CD14-positive monocyte (primary cell): Measurements from ENCODE around the gene BMPR1B. TPM values are rescaled to one million over a fixed set of nuclear protein-coding genes. Genes with fewer than 3 reads are reported as not detected.

Experiments used
- DNase-seq, 3 donors: peaks; one replicate each; pipeline ENCODE4 v3.0.0-alpha.2; 2011 to 2022
- H2AFZ ChIP-seq: 2 replicates; pipeline ENCODE4 v1.6.0; 2012; ENCODE audit warnings: mild to moderate bottlenecking, low read depth, low read length, inconsistent platforms; ENCODE audit not compliant: insufficient read depth, poor library complexity, severe bottlenecking
- H3K27ac ChIP-seq, 2 donors: 1 replicate in 1 of 2; 2 replicates in 1 of 2; pipeline ENCODE4 v1.5.1; 2012 to 2013; ENCODE audit warnings: low read length in 2 of 2, control low read depth in 1 of 2, inconsistent platforms in 1 of 2, low read depth in 1 of 2, mild to moderate bottlenecking in 1 of 2
- H3K27me3 ChIP-seq, 2 donors: one replicate each; pipeline versions ENCODE4 v1.6.0 to v1.6.1; 2011 to 2013; ENCODE audit warnings: low read length in 2 of 2; ENCODE audit not compliant: control insufficient read depth in 2 of 2, insufficient read depth in 2 of 2
- H3K36me3 ChIP-seq, 2 donors: replicated peaks in 1 of 2; 1 replicate in 1 of 2; 2 replicates in 1 of 2; pipeline versions ENCODE4 v1.5.1 to v1.6.1; 2012 to 2013; ENCODE audit warnings: low read length in 2 of 2, control low read depth in 1 of 2, inconsistent platforms in 1 of 2, mild to moderate bottlenecking in 1 of 2; ENCODE audit not compliant: insufficient read depth in 2 of 2, control insufficient read depth in 1 of 2
- H3K4me1 ChIP-seq, 2 donors: 1 replicate in 1 of 2; 2 replicates in 1 of 2; pipeline versions ENCODE4 v1.5.1 to v1.6.1; 2012 to 2013; ENCODE audit warnings: low read length in 2 of 2, control low read depth in 1 of 2, inconsistent platforms in 1 of 2, mild to moderate bottlenecking in 1 of 2, moderate library complexity in 1 of 2; ENCODE audit not compliant: insufficient read depth in 2 of 2, control insufficient read depth in 1 of 2
- H3K4me2 ChIP-seq: replicated peaks from 2 replicates; pipeline ENCODE3; 2012; ENCODE audit warnings: low read length, moderate library complexity, mild to moderate bottlenecking; ENCODE audit not compliant: poor library complexity, severe bottlenecking; ENCODE audit errors: extremely low read depth
- H3K4me3 ChIP-seq, 3 experiments: fragments of 200-600 bp in 1 of 3; sonication (generic) in 1 of 3; replicated peaks in 1 of 3; 1 replicate in 2 of 3; 2 replicates in 1 of 3; pipeline ENCODE4 v1.5.1; 2011 to 2013; ENCODE audit warnings: low read length in 3 of 3, mild to moderate bottlenecking in 3 of 3, control low read depth in 2 of 3, low read depth in 2 of 3, inconsistent platforms in 1 of 3, moderate library complexity in 1 of 3
- H3K79me2 ChIP-seq: 2 replicates; pipeline ENCODE4 v1.6.0; 2012; ENCODE audit warnings: mild to moderate bottlenecking, control low read depth, inconsistent platforms, low read length, moderate library complexity; ENCODE audit not compliant: insufficient read depth
- H3K9ac ChIP-seq: 2 replicates; pipeline ENCODE4 v1.6.0; 2017; ENCODE audit warnings: low read length, mild to moderate bottlenecking; ENCODE audit not compliant: insufficient read depth, poor library complexity, severe bottlenecking
- H3K9me3 ChIP-seq, 2 donors: replicated peaks in 1 of 2; 1 replicate in 1 of 2; 2 replicates in 1 of 2; pipeline versions ENCODE4 v1.5.1 to v1.6.1; 2012 to 2013; ENCODE audit warnings: low read length in 2 of 2, control low read depth in 1 of 2; ENCODE audit not compliant: control insufficient read depth in 1 of 2, insufficient read depth in 1 of 2
- H4K20me1 ChIP-seq: 2 replicates; pipeline ENCODE4 v1.6.0; 2012; ENCODE audit warnings: mild to moderate bottlenecking, low read length, control low read depth, moderate library complexity; ENCODE audit not compliant: insufficient read depth
- H3K27ac Mint-ChIP-seq, 7 donors: one replicate each; pipeline ENCODE4 v1.8.0; 2020; ENCODE audit warnings: mild to moderate bottlenecking in 7 of 7, mixed read lengths in 7 of 7, moderate library complexity in 6 of 7, inconsistent platforms in 2 of 7
- H3K27me3 Mint-ChIP-seq, 3 donors: one replicate each; pipeline ENCODE4 v1.8.0; 2021 to 2022; ENCODE audit warnings: low read depth in 3 of 3, mild to moderate bottlenecking in 3 of 3, mixed read lengths in 3 of 3, moderate library complexity in 3 of 3, inconsistent platforms in 1 of 3
- H3K36me3 Mint-ChIP-seq, 2 donors: one replicate each; pipeline ENCODE4 v1.8.0; 2020; ENCODE audit warnings: mixed read lengths in 2 of 2, inconsistent platforms in 1 of 2, mild to moderate bottlenecking in 1 of 2
- H3K4me1 Mint-ChIP-seq: one replicate; pipeline ENCODE4 v1.8.0; 2020; ENCODE audit warnings: mild to moderate bottlenecking, mixed read lengths
- H3K4me3 Mint-ChIP-seq, 2 donors: one replicate each; pipeline ENCODE4 v1.8.0; 2020; ENCODE audit warnings: mild to moderate bottlenecking in 2 of 2, mixed read lengths in 2 of 2, moderate library complexity in 1 of 2
- H3K9me3 Mint-ChIP-seq, 7 donors: one replicate each; pipeline ENCODE4 v1.8.0; 2020 to 2022; ENCODE audit warnings: mixed read lengths in 7 of 7, mild to moderate bottlenecking in 6 of 7, moderate library complexity in 6 of 7, inconsistent platforms in 2 of 7
- CTCF ChIP-seq: fragments of 200-600 bp; IDR thresholded peaks from one replicate; pipeline ENCODE4 v1.8.0; 2022; ENCODE audit warnings: antibody characterized with exemption, mild to moderate bottlenecking
- WGBS: methylation state at CpG from one replicate; pipeline ENCODE4 v1.1.5; 2013; ENCODE audit warnings: missing lambda C conversion rate; ENCODE audit not compliant: insufficient coverage; 5-methylcytosine and 5-hydroxymethylcytosine counted together
- intact Hi-C, 2 donors: fragments of 100-400 bp; cut with micrococcal nuclease; formaldehyde crosslinking; loops; one replicate each; pipeline versions ENCODE4 v1.15.0 to v1.15.1; 2023
- polyA plus RNA-seq, 3 donors: library from polyadenylated mRNA; depleted of rRNA in 1 of 3; unstranded in 2 of 3; stranded (reverse) in 1 of 3; fragments of 300-500 nt in 2 of 3; fragments of >200 nt in 1 of 3; fragmentation: Illumina TruSeq in 2 of 3; gene quantifications; 1 replicate in 2 of 3; 2 replicates in 1 of 3; pipeline ENCODE4 v1.2.3, GENCODE V29; 2012 to 2021

Gene BMPR1B
- polyA plus RNA-seq, 3 donors: not detected

- H3K9me3 ChIP-seq: no peaks in the 10 kb centered on the region
- Mint-ChIP-seq H3K9me3 (no peaks in the 10 kb centered on the region), H3K4me3 (no peak overlapping the region), H3K27me3 (peaks cover 0 to 3% (median 0%) of the 10 kb centered on the region in 3 donors), H3K36me3 (no peaks in the 10 kb centered on the region), H3K4me1 (peaks cover 4% of the 10 kb centered on the region), H3K27ac (peak overlapping the region in 1 of 7 donors; percentile 56)
- 82% methylated on average over 2 of the region's 4 CpGs for WGBS
- intact Hi-C loops: loop anchor here in 1 of 2 donors (10.0 kb wide), 1 partner anchor 1195 kb away; no protein-coding TSS in a partner anchor
- no peak for DNase-seq
- H3K36me3 ChIP-seq: no peaks in the 10 kb centered on the region
- no peak overlapping the region for H3K4me2 ChIP-seq
- no peaks in the 10 kb centered on the region for H3K79me2 ChIP-seq
- no peaks in the 10 kb centered on the region for H4K20me1 ChIP-seq
- H3K27ac ChIP-seq: no peak overlapping the region
- H3K27me3 ChIP-seq: no peaks in the 10 kb centered on the region
- no peak overlapping the region for H2AFZ ChIP-seq
- H3K4me1 ChIP-seq: no peaks in the 10 kb centered on the region
- H3K9ac ChIP-seq: no peak overlapping the region
- TF ChIP-seq CTCF: no peak
- no peak overlapping the region for H3K4me3 ChIP-seq
Observed at GRCh38 chr4:95159384-95159783, 401.6 kb downstream of the BMPR1B start.

- no peak for DNase-seq
- intact Hi-C loops: no loop called here
- no peak for TF ChIP-seq CTCF
- Mint-ChIP-seq H3K36me3 (no peaks in the 10 kb centered on the region), H3K27ac (no peak overlapping the region), H3K4me1 (no peaks in the 10 kb centered on the region), H3K27me3 (peaks cover 0 to 1% (median 0%) of the 10 kb centered on the region in 3 donors), H3K9me3 (no peaks in the 10 kb centered on the region), H3K4me3 (no peak overlapping the region)
- Histone ChIP-seq H3K9me3 (no peaks in the 10 kb centered on the region), H2AFZ (no peak overlapping the region), H3K4me2 (no peak overlapping the region), H4K20me1 (no peaks in the 10 kb centered on the region), H3K4me3 (no peak overlapping the region), H3K79me2 (no peaks in the 10 kb centered on the region), H3K27ac (no peak overlapping the region), H3K36me3 (no peaks in the 10 kb centered on the region), H3K27me3 (no peaks in the 10 kb centered on the region), H3K9ac (peak overlapping the region; percentile 8), H3K4me1 (no peaks in the 10 kb centered on the region)
- 90% methylated on average over 6 of the region's 12 CpGs for WGBS
Observed at GRCh38 chr4:95161781-95162469, 404.2 kb downstream of the BMPR1B start.
